ENCODE results near the gene GLT6D1. TPM values are rescaled to one million over a fixed set of nuclear protein-coding genes. Genes with fewer than 3 reads are reported as not detected.

GLT6D1 gene
- total RNA-seq, 1 donor from 2014 or later, result not detected

GRCh38 chr9:135589596-135590485 is 49.5 kb downstream of the GLT6D1 start:
- Mint-ChIP-seq H3K4me3 (no peak overlapping the region), H3K36me3 (ENCODE audit: low read depth) (no peaks in the 10 kb centered on the region), H3K9me3 (peaks cover under 1% of the 10 kb centered on the region), H3K27ac (no peak overlapping the region), H3K4me1 (no peaks in the 10 kb centered on the region), H3K27me3 (peaks cover 7% of the 10 kb centered on the region)
- ChIA-PET POLR2A (no interaction called here), CTCF (no interaction called here)
- DNase-seq (no peak), ATAC-seq (ENCODE audit: low read depth) (no peak)
- intact Hi-C loops (cut with micrococcal nuclease), result no loop called here
- no peak for TF ChIP-seq CTCF (IDR thresholded peaks at IDR 0.05)

GRCh38 chr9:135588886-135589595 is 50.3 kb downstream of the GLT6D1 start:
- Mint-ChIP-seq H3K9me3 (no peaks in the 10 kb centered on the region), H3K36me3 (ENCODE audit: low read depth) (no peaks in the 10 kb centered on the region), H3K4me1 (no peaks in the 10 kb centered on the region), H3K27me3 (peaks cover 6% of the 10 kb centered on the region), H3K4me3 (no peak overlapping the region), H3K27ac (no peak overlapping the region)
- CTCF ChIA-PET, result no interaction called here
- TF ChIP-seq CTCF (IDR thresholded peaks at IDR 0.05), result no peak
- ATAC-seq (ENCODE audit: low read depth), result no peak
- no peak for DNase-seq
- POLR2A ChIA-PET, result no interaction called here
- intact Hi-C loops (cut with micrococcal nuclease), result no loop called here

GRCh38 chr9:135588371-135588770 is 51.0 kb downstream of the GLT6D1 start:
- TF ChIP-seq CTCF (IDR thresholded peaks at IDR 0.05), result no peak
- Mint-ChIP-seq H3K4me1 (no peaks in the 10 kb centered on the region), H3K36me3 (ENCODE audit: low read depth) (no peaks in the 10 kb centered on the region), H3K9me3 (no peaks in the 10 kb centered on the region), H3K27me3 (peaks cover 6% of the 10 kb centered on the region), H3K27ac (no peak overlapping the region), H3K4me3 (no peak overlapping the region)
- POLR2A ChIA-PET, result no interaction called here
- intact Hi-C loops (cut with micrococcal nuclease), result no loop called here
- CTCF ChIA-PET, result no interaction called here
- DNase-seq, result no peak
- ATAC-seq (ENCODE audit: low read depth), result no peak

GRCh38 chr9:135587658-135588057 is 51.7 kb downstream of the GLT6D1 start:
- CTCF ChIA-PET, result no interaction called here
- H3K27me3 Mint-ChIP-seq, result peaks cover 6% of the 10 kb centered on the region
- DNase-seq (no peak), ATAC-seq (ENCODE audit: low read depth) (no peak)
- intact Hi-C loops (cut with micrococcal nuclease), result no loop called here
- no peaks in the 10 kb centered on the region for H3K9me3 Mint-ChIP-seq
- H3K27ac Mint-ChIP-seq, result no peak overlapping the region
- no peaks in the 10 kb centered on the region for H3K4me1 Mint-ChIP-seq
- no peak for TF ChIP-seq CTCF (IDR thresholded peaks at IDR 0.05)
- H3K4me3 Mint-ChIP-seq, result no peak overlapping the region
- H3K36me3 Mint-ChIP-seq (ENCODE audit: low read depth), result no peaks in the 10 kb centered on the region
- POLR2A ChIA-PET, result no interaction called here

GRCh38 chr9:135586601-135587109 is 52.7 kb downstream of the GLT6D1 start:
- H3K9me3 Mint-ChIP-seq, result no peaks in the 10 kb centered on the region
- no peaks in the 10 kb centered on the region for H3K36me3 Mint-ChIP-seq (ENCODE audit: low read depth)
- ChIA-PET CTCF (no interaction called here), POLR2A (no interaction called here)
- no peak for TF ChIP-seq CTCF (IDR thresholded peaks at IDR 0.05)
- H3K27me3 Mint-ChIP-seq, result peaks cover 11% of the 10 kb centered on the region
- intact Hi-C loops (cut with micrococcal nuclease), result no loop called here
- H3K4me3 Mint-ChIP-seq, result no peak overlapping the region
- no peak overlapping the region for H3K27ac Mint-ChIP-seq
- ATAC-seq (ENCODE audit: low read depth), result no peak
- DNase-seq, result no peak
- no peaks in the 10 kb centered on the region for H3K4me1 Mint-ChIP-seq

Data from activated B cell treated with CpG ODN at 0.5 μM for 24 hours (primary cell).